LHCN-M2 (cell line): Measurements from ENCODE around the gene SEMA4D. TPM values are rescaled to one million over a fixed set of nuclear protein-coding genes. Genes with fewer than 3 reads are reported as not detected.

Experiments used
- DNase-seq: peaks from one replicate; pipeline ENCODE4 v3.0.0-alpha.2; 2012; ENCODE audit warnings: low read depth
- total RNA-seq: library from RNA; depleted of rRNA; stranded (reverse); fragments of >200 nt; gene quantifications from 2 replicates; pipeline ENCODE4 v1.2.3, GENCODE V29; 2014

Gene SEMA4D
- total RNA-seq, 1 experiment from 2014 or later: 0.06 TPM

GRCh38 chr9:89431930-89432725 is 65.8 kb downstream of the SEMA4D start:
- no peak for DNase-seq

- no peak for DNase-seq
Observed at GRCh38 chr9:89430995-89431394, 66.9 kb downstream of the SEMA4D start.

GRCh38 chr9:89428901-89429890 is 68.7 kb downstream of the SEMA4D start:
- DNase-seq: no peak

GRCh38 chr9:89428222-89428761 is 69.6 kb downstream of the SEMA4D start:
- no peak for DNase-seq

- DNase-seq: no peak
Observed at GRCh38 chr9:89427621-89428221, 70.2 kb downstream of the SEMA4D start.

GRCh38 chr9:89426384-89426961 is 71.4 kb downstream of the SEMA4D start:
- no peak for DNase-seq

GRCh38 chr9:89425921-89426383 is 72.0 kb downstream of the SEMA4D start:
- DNase-seq: no peak

GRCh38 chr9:89425024-89425805 is 72.7 kb downstream of the SEMA4D start:
- no peak for DNase-seq

GRCh38 chr9:89422151-89422975 is 75.5 kb downstream of the SEMA4D start:
- no peak for DNase-seq

GRCh38 chr9:89421595-89421994 is 76.3 kb downstream of the SEMA4D start:
- DNase-seq: no peak

- no peak for DNase-seq
Observed at GRCh38 chr9:89420397-89421178, 77.3 kb downstream of the SEMA4D start.

- DNase-seq: no peak
Observed at GRCh38 chr9:89419978-89420394, 77.9 kb downstream of the SEMA4D start.

GRCh38 chr9:89418882-89419640 is 78.9 kb downstream of the SEMA4D start:
- DNase-seq: no peak

- DNase-seq: no peak
Observed at GRCh38 chr9:89418474-89418845, 79.5 kb downstream of the SEMA4D start.

- no peak for DNase-seq
Observed at GRCh38 chr9:89417832-89418473, 80.0 kb downstream of the SEMA4D start.

- no peak for DNase-seq
Observed at GRCh38 chr9:89414670-89415324, 83.1 kb downstream of the SEMA4D start.
